ENCODE results near the gene PRXL2C.

PRXL2C gene

GRCh38 chr9:96612105-96612965, 42.8 kb downstream of the PRXL2C start:
- DNase-seq, result peak; percentile 4

GRCh38 chr9:96611302-96611701, 43.8 kb downstream of the PRXL2C start:
- no peak for DNase-seq

- no peak for DNase-seq
Observed at GRCh38 chr9:96609732-96610131, 45.4 kb downstream of the PRXL2C start.

GRCh38 chr9:96607971-96608370, 47.1 kb downstream of the PRXL2C start:
- DNase-seq, result no peak

GRCh38 chr9:96605328-96605727, 49.8 kb downstream of the PRXL2C start:
- no peak for DNase-seq

- DNase-seq, result no peak
Observed at GRCh38 chr9:96604004-96604319, 51.2 kb downstream of the PRXL2C start.

- no peak for DNase-seq
Observed at GRCh38 chr9:96603305-96604003, 51.7 kb downstream of the PRXL2C start.

GRCh38 chr9:96599298-96599697, 55.8 kb downstream of the PRXL2C start:
- DNase-seq, result no peak

- no peak for DNase-seq
Observed at GRCh38 chr9:96596601-96597111, 58.5 kb downstream of the PRXL2C start.
